Glutamatergic neuron (in vitro differentiated cells): ENCODE data around the gene KRTAP4-6. TPM values are rescaled to one million over a fixed set of nuclear protein-coding genes. Genes with fewer than 3 reads are reported as not detected.
"Not testable (repeated sequence)": the region's sequence is repeated elsewhere in the genome, so short reads cannot be mapped to it uniquely, and the experiment has no call there.

Experiments
- DNase-seq: peaks from one replicate; pipeline ENCODE4 v3.0.0; 2022
- H3K27ac Mint-ChIP-seq: one replicate; pipeline ENCODE4 v1.8.0; 2020; ENCODE audit warnings: mild to moderate bottlenecking, mixed read lengths, inconsistent platforms; ENCODE audit not compliant: unreplicated experiment
- H3K27me3 Mint-ChIP-seq: one replicate; pipeline ENCODE4 v1.8.0; 2020; ENCODE audit warnings: mild to moderate bottlenecking, moderate library complexity, mixed read lengths, inconsistent platforms; ENCODE audit not compliant: unreplicated experiment
- H3K36me3 Mint-ChIP-seq: one replicate; pipeline ENCODE4 v1.8.0; 2020; ENCODE audit warnings: mild to moderate bottlenecking, mixed read lengths, inconsistent platforms; ENCODE audit not compliant: unreplicated experiment
- H3K4me1 Mint-ChIP-seq: one replicate; pipeline ENCODE4 v1.8.0; 2020; ENCODE audit warnings: mild to moderate bottlenecking, low read depth, mixed read lengths, inconsistent platforms; ENCODE audit not compliant: unreplicated experiment
- H3K4me3 Mint-ChIP-seq: one replicate; pipeline ENCODE4 v1.8.0; 2020; ENCODE audit warnings: mild to moderate bottlenecking, mixed read lengths, inconsistent platforms; ENCODE audit not compliant: unreplicated experiment
- H3K9me3 Mint-ChIP-seq: one replicate; pipeline ENCODE4 v1.8.0; 2020; ENCODE audit warnings: mild to moderate bottlenecking, moderate library complexity, mixed read lengths, inconsistent platforms; ENCODE audit not compliant: unreplicated experiment
- CTCF ChIP-seq: fragments of 200-600 bp; sonication (generic); IDR thresholded peaks from one replicate; pipeline ENCODE4 v1.5.0; 2021; ENCODE audit not compliant: partially characterized antibody, unreplicated experiment
- total RNA-seq: library from RNA; stranded (reverse); fragmentation: NEBNext Ultra II Directional; extraction: Animal tissue kit (Norgen Biotek cat#: 25700); gene quantifications from one replicate; pipeline ENCODE4 v1.2.1, GENCODE V29; 2021; ENCODE audit not compliant: unreplicated experiment

The KRTAP4-6 gene
- total RNA-seq, 1 donor from 2014 or later = not detected

- Mint-ChIP-seq H3K4me1 (no peaks in the 10 kb centered on the region), H3K27ac (no peak overlapping the region), H3K4me3 (no peak overlapping the region), H3K9me3 (peaks cover 12% of the 10 kb centered on the region), H3K36me3 (peaks cover 12% of the 10 kb centered on the region), H3K27me3 (peaks cover 8% of the 10 kb centered on the region)
- no peak for TF ChIP-seq CTCF
- DNase-seq = no peak
These were observed 7.3 kb upstream of the KRTAP4-6 start for GRCh38 chr17:41147531-41148204.

DNA sequence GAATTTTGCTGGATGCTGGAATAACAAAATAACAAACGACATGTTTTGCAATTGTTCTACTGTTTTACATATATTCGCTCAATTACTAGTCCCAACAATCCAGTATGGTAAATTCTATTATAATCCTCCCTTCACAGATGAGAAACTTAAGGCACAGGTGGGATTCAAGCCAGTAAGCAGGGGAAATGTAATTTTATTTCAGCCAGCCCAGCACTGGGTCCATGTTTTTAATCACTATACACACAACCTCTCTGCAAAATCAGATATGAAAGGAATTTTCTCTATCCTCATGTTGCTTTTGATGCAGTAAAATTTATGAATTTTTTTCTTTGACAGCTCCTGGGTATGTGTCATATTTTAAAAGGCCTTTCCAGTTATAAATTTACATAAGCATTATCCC lies 4.9 kb upstream of the KRTAP4-6 start:
- Mint-ChIP-seq H3K4me1 (no peaks in the 10 kb centered on the region), H3K4me3 (no peak overlapping the region), H3K27ac (no peak overlapping the region), H3K9me3 (peaks cover 12% of the 10 kb centered on the region), H3K36me3 (peaks cover 21% of the 10 kb centered on the region), H3K27me3 (peaks cover 8% of the 10 kb centered on the region)
- no peak for DNase-seq
- no peak for TF ChIP-seq CTCF

- H3K9me3 Mint-ChIP-seq = peaks cover 12% of the 10 kb centered on the region
- H3K27me3 Mint-ChIP-seq = peaks cover 8% of the 10 kb centered on the region
- DNase-seq = no peak
- peaks cover 21% of the 10 kb centered on the region for H3K36me3 Mint-ChIP-seq
- TF ChIP-seq CTCF = no peak
- no peak overlapping the region for H3K27ac Mint-ChIP-seq
- H3K4me1 Mint-ChIP-seq = no peaks in the 10 kb centered on the region
- H3K4me3 Mint-ChIP-seq = no peak overlapping the region
These were observed 4.5 kb upstream of the KRTAP4-6 start for GRCh38 chr17:41144846-41145245.

DNA sequence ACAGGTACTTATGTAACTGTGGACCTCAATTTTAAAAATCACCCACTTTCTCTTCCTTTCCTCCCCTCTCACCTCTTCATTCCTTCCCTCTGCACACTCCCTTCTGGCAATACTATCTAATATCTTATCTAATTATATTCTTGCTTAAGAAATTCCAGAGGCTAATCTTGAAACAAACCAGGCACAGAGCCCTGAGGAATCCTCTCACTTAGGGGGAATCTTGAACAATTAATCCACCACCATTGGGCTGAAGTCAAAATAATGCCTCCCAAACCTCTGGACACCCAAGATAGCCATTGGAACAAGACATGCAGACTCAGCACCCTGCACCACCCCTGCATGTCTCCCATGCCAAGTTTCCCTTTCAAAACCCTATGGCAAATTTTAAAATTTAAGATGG lies 1.0 kb upstream of the KRTAP4-6 start:
- H3K4me1 Mint-ChIP-seq = no peaks in the 10 kb centered on the region
- H3K9me3 Mint-ChIP-seq = peaks cover 6% of the 10 kb centered on the region
- no peak for TF ChIP-seq CTCF
- H3K36me3 Mint-ChIP-seq = peaks cover 22% of the 10 kb centered on the region
- DNase-seq = no peak
- peaks cover 3% of the 10 kb centered on the region for H3K27me3 Mint-ChIP-seq
- H3K27ac Mint-ChIP-seq = no peak overlapping the region
- no peak overlapping the region for H3K4me3 Mint-ChIP-seq

- peaks cover 22% of the 10 kb centered on the region for H3K36me3 Mint-ChIP-seq
- DNase-seq, H3K4me1 Mint-ChIP-seq, H3K4me3 Mint-ChIP-seq, H3K27me3 Mint-ChIP-seq, H3K9me3 Mint-ChIP-seq: not testable (repeated sequence)
- H3K27ac Mint-ChIP-seq = peak overlapping the region; percentile 62
These were observed 479 bp downstream of the KRTAP4-6 start for GRCh38 chr17:41139865-41140264.
